ENCODE results near the gene GPC5. TPM values are rescaled to one million over a fixed set of nuclear protein-coding genes. Genes with fewer than 3 reads are reported as not detected.

The GPC5 gene
- total and polyA plus RNA-seq, 9 of the 15 experiments (the other 6 are each of a cell fraction or from before 2014, with no cell fraction given): 0.18 to 0.27 TPM; not detected in 7

DNA sequence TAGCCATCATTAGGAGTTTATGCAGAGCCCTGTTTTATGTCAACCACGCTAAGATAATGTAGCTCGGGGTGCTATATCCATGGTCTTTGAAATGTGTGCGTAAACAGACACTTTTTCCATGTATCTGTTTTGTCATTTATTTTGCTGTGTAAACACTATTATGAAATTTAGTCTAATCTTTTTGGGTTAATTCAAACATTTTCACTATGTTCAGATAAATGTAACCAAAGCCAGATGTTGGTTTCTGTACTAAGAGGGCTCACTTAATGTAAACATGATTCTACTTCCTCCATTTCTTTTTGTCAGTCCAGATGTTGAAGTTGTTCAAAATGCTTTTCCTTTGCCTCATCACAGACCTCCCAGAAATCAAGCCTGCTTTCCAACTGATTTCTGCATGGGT, 1328.7 kb downstream of the GPC5 start:
- no peak overlapping the region for H3K4me3 ChIP-seq
- no peaks in the 10 kb centered on the region for H4K20me1 ChIP-seq (replicated peaks; ENCODE audit: control insufficient read depth, insufficient read depth, low read length)
- no peak for DNase-seq (ENCODE audit: extremely low read depth in 1 of 4, low spot score in 3 of 4)
- no peak for ATAC-seq
- no peak overlapping the region for H3K27ac ChIP-seq (ENCODE audit: extremely low read depth, low read depth, low read length)
- no peaks in the 10 kb centered on the region for H3K9me1 ChIP-seq (ENCODE audit: control insufficient read depth, insufficient read depth, low read length)
- no TSS peak for BruUV-seq (replicated peaks)
- FAIRE-seq: no peak
- no peak overlapping the region for H3K4me2 ChIP-seq (ENCODE audit: insufficient read depth, low read length)
- CTCF ChIA-PET (ENCODE audit: low intra/inter-chr PET ratio): no interaction called here
- H3K9me3 ChIP-seq (replicated peaks; ENCODE audit: control insufficient read depth, insufficient read depth, low read depth, low read length): no peaks in the 10 kb centered on the region
- no peaks in the 10 kb centered on the region for H3K36me3 ChIP-seq (ENCODE audit: control insufficient read depth, insufficient read depth, low read length)
- intact Hi-C loops (cut with micrococcal nuclease) (no loop called here), in situ Hi-C loops (cut with MboI) (loop anchor here (25.0 kb wide), 1 partner anchor 685 kb away; no protein-coding TSS in a partner anchor)
- 0% methylated on average over 3 of the region's 3 CpGs for WGBS (ENCODE audit: insufficient coverage, low coverage, missing lambda C conversion rate)
- H3K27me3 ChIP-seq (ENCODE audit: control insufficient read depth in 2 of 2, insufficient read depth in 2 of 2, low read length in 2 of 2): no peaks in the 10 kb centered on the region
- no peak overlapping the region for H3K9ac ChIP-seq (ENCODE audit: insufficient read depth in 1 of 2, low read depth in 2 of 2, low read length in 2 of 2)
- POLR2A ChIA-PET: no interaction called here
- no peaks in the 10 kb centered on the region for H3K4me1 ChIP-seq (replicated peaks in 1 of 2; ENCODE audit: control insufficient read depth in 2 of 2, insufficient read depth in 2 of 2, low read length in 2 of 2)
- H3K79me2 ChIP-seq (ENCODE audit: control insufficient read depth, insufficient read depth, low read length): no peaks in the 10 kb centered on the region
- no peak overlapping the region for H2AFZ ChIP-seq (ENCODE audit: low read depth, low read length)
- no peak for TF ChIP-seq CEBPB (tag; IDR thresholded peaks at IDR 0.05)
- TF ChIP-seq, protein P1, sequence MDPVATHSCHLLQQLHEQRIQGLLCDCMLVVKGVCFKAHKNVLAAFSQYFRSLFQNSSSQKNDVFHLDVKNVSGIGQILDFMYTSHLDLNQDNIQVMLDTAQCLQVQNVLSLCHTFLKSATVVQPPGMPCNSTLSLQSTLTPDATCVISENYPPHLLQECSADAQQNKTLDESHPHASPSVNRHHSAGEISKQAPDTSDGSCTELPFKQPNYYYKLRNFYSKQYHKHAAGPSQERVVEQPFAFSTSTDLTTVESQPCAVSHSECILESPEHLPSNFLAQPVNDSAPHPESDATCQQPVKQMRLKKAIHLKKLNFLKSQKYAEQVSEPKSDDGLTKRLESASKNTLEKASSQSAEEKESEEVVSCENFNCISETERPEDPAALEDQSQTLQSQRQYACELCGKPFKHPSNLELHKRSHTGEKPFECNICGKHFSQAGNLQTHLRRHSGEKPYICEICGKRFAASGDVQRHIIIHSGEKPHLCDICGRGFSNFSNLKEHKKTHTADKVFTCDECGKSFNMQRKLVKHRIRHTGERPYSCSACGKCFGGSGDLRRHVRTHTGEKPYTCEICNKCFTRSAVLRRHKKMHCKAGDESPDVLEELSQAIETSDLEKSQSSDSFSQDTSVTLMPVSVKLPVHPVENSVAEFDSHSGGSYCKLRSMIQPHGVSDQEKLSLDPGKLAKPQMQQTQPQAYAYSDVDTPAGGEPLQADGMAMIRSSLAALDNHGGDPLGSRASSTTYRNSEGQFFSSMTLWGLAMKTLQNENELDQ (CRISPR knock-in tag; IDR thresholded peaks at IDR 0.05; ENCODE audit: borderline replicate concordance): no peak
- TF ChIP-seq, protein P2, sequence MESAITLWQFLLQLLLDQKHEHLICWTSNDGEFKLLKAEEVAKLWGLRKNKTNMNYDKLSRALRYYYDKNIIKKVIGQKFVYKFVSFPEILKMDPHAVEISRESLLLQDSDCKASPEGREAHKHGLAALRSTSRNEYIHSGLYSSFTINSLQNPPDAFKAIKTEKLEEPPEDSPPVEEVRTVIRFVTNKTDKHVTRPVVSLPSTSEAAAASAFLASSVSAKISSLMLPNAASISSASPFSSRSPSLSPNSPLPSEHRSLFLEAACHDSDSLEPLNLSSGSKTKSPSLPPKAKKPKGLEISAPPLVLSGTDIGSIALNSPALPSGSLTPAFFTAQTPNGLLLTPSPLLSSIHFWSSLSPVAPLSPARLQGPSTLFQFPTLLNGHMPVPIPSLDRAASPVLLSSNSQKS (CRISPR knock-in tag; IDR thresholded peaks at IDR 0.05): no peak
- no peak for TF ChIP-seq SIN3A (IDR thresholded peaks at IDR 0.05; ENCODE audit: borderline replicate concordance in 2 of 2, control insufficient read depth in 1 of 2, low read depth in 2 of 2, low read length in 2 of 2)
- no peak for TF ChIP-seq ZNF586 (CRISPR knock-in tag; conservative IDR thresholded peaks at IDR 0.05)
- no peak for TF ChIP-seq RCOR1 (IDR thresholded peaks at IDR 0.05; ENCODE audit: borderline replicate concordance in 1 of 2, low read depth in 2 of 2, low read length in 2 of 2)
- no peak for TF ChIP-seq PTBP1 (IDR thresholded peaks at IDR 0.05; ENCODE audit: low read depth, low read length)
- TF ChIP-seq U2AF1 (optimal IDR thresholded peaks at IDR 0.05; ENCODE audit: low read depth, low read length): no peak
- TF ChIP-seq ZNF41 (CRISPR knock-in tag; conservative IDR thresholded peaks at IDR 0.05): no peak
- no peak for TF ChIP-seq ERF (CRISPR knock-in tag; IDR thresholded peaks at IDR 0.05)
- TF ChIP-seq, protein P3, sequence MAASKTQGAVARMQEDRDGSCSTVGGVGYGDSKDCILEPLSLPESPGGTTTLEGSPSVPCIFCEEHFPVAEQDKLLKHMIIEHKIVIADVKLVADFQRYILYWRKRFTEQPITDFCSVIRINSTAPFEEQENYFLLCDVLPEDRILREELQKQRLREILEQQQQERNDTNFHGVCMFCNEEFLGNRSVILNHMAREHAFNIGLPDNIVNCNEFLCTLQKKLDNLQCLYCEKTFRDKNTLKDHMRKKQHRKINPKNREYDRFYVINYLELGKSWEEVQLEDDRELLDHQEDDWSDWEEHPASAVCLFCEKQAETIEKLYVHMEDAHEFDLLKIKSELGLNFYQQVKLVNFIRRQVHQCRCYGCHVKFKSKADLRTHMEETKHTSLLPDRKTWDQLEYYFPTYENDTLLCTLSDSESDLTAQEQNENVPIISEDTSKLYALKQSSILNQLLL (CRISPR knock-in tag; IDR thresholded peaks at IDR 0.05; ENCODE audit: borderline replicate concordance): no peak
- TF ChIP-seq, protein P4, sequence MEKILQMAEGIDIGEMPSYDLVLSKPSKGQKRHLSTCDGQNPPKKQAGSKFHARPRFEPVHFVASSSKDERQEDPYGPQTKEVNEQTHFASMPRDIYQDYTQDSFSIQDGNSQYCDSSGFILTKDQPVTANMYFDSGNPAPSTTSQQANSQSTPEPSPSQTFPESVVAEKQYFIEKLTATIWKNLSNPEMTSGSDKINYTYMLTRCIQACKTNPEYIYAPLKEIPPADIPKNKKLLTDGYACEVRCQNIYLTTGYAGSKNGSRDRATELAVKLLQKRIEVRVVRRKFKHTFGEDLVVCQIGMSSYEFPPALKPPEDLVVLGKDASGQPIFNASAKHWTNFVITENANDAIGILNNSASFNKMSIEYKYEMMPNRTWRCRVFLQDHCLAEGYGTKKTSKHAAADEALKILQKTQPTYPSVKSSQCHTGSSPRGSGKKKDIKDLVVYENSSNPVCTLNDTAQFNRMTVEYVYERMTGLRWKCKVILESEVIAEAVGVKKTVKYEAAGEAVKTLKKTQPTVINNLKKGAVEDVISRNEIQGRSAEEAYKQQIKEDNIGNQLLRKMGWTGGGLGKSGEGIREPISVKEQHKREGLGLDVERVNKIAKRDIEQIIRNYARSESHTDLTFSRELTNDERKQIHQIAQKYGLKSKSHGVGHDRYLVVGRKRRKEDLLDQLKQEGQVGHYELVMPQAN (IDR thresholded peaks at IDR 0.05; ENCODE audit: borderline replicate concordance): no peak
